Aorta (tissue), 5 donors: ENCODE measurements around the gene VTI1B. TPM values are rescaled to one million over a fixed set of nuclear protein-coding genes. Genes with fewer than 3 reads are reported as not detected.
A peak's percentile ranks its signal among the peaks of the same experiment; 100 is the strongest.
"Not testable (repeated sequence)": the region's sequence is repeated elsewhere in the genome, so short reads cannot be mapped to it uniquely, and the experiment has no call there.

ENCODE experiments used
- ATAC-seq: fragments of 200-7000 bp; cut with Tn5 transposase; one replicate; pipeline ENCODE4 v1.9.1; 2022; ENCODE audit warnings: moderate library complexity; ENCODE audit not compliant: low FRiP score
- DNase-seq, 2 donors: peaks; one replicate each; pipeline ENCODE4 v3.0.0-alpha.2; 2020
- H3K27ac ChIP-seq, 2 donors: one replicate each; pipeline ENCODE4 v1.5.1; 2013; ENCODE audit warnings: low read length in 2 of 2, mild to moderate bottlenecking in 2 of 2, moderate library complexity in 2 of 2, control low read depth in 1 of 2, inconsistent platforms in 1 of 2, low read depth in 1 of 2
- H3K27me3 ChIP-seq, 2 donors: one replicate each; pipeline ENCODE4 v1.6.1; 2013; ENCODE audit warnings: control low read depth in 1 of 2, low read length in 1 of 2, mild to moderate bottlenecking in 1 of 2, moderate library complexity in 1 of 2; ENCODE audit not compliant: insufficient read depth in 2 of 2, control insufficient read depth in 1 of 2
- H3K36me3 ChIP-seq, 2 donors: one replicate each; pipeline ENCODE4 v1.6.1; 2013; ENCODE audit warnings: control low read depth in 1 of 2, low read length in 1 of 2, mild to moderate bottlenecking in 1 of 2; ENCODE audit not compliant: insufficient read depth in 2 of 2, control insufficient read depth in 1 of 2
- H3K4me1 ChIP-seq, 2 donors: one replicate each; pipeline ENCODE4 v1.6.1; 2013; ENCODE audit warnings: low read length in 2 of 2, control low read depth in 1 of 2, mild to moderate bottlenecking in 1 of 2, moderate library complexity in 1 of 2; ENCODE audit not compliant: insufficient read depth in 2 of 2, control insufficient read depth in 1 of 2
- H3K4me3 ChIP-seq, 2 donors: one replicate each; pipeline ENCODE4 v1.5.1; 2013; ENCODE audit warnings: low read length in 2 of 2, control low read depth in 1 of 2, mild to moderate bottlenecking in 1 of 2
- H3K9me3 ChIP-seq: one replicate; pipeline ENCODE4 v1.6.1; 2013; ENCODE audit warnings: mild to moderate bottlenecking, low read length; ENCODE audit not compliant: control insufficient read depth
- WGBS, 2 donors: extraction: QIAGEN DNeasy Blood & Tissue Kit; methylation state at CpG; one replicate each; pipeline ENCODE4 v1.1.7; 2013; 5-methylcytosine and 5-hydroxymethylcytosine counted together
- intact Hi-C, 2 donors: fragments of 100-400 bp; cut with DNase I; formaldehyde crosslinking; loops; one replicate each; pipeline versions ENCODE4 v1.14.2 to v1.15.0; 2022
- polyA plus RNA-seq, 2 donors: library from polyadenylated mRNA; stranded (reverse); fragments of 200-250 nt; gene quantifications; one replicate each; pipeline ENCODE4 v1.2.3, GENCODE V29; 2013
- total RNA-seq, 2 donors: library from RNA; stranded (reverse); fragmentation: NEBNext Ultra II Directional; extraction: Animal tissue kit (Norgen Biotek cat#: 25700); gene quantifications; one replicate each; pipeline ENCODE4 v1.2.1, GENCODE V29; 2021
- donor health status: healthy with polysubstance abuse.
- donor health status: Bipolar disorder and iron deficiency.
- donor health status: DM: no; HTN: no; CAD: no.
- donor health status: DM: no; HTN: no; CAD: no.
- donor health status: DM: yes; HTN: yes; CAD: no.

Gene VTI1B
- total and polyA plus RNA-seq, 4 donors, result 88.9 to 140 (median 94.7) TPM

DNA sequence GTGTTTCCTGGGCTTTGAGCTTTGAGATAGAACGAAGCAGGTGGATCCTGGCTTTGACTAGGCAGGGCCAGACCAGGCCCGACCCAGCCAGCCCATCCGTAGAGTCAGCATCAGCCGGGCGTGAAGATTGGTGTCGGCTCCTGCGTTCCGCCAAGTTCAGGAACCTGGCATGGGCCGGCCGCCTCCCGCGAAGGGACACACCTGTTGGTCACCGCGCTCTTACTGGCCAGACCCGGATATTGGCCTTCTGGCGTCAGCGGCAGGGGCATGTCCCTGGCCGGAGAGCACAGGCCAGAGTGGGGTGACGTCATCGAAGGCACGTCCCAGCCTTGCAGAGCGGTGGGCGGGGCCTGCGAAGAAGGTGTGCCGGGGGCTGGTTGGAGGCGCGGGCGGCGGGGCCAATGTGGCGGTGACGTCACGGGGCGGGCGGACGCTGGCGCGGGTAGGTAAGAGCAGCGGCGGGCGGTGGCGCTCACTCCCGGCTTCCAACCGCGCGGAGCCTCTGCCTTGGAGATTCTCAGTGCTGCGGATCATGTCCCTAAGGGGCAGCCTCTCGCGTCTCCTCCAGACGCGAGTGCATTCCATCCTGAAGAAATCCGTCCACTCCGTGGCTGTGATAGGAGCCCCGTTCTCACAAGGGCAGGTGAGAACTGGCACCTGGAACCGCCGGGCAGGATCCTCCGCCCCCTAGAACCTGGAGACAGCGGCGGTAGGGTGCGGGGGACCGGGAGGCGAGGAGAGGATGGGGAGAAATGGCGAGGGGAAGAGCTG, 54.8 kb downstream of the VTI1B start, which contains the start of gene ARG2:
TSS of gene ARG2 (plus strand) at position 475 of the 771 bp plus-strand sequence. CDS start at position 533, 58 bp downstream.
- Histone ChIP-seq H3K27me3 (no peaks in the 10 kb centered on the region), H3K9me3 (no peaks in the 10 kb centered on the region), H3K27ac (peak within 1 kb of the TSS in 1 of 2 donors; percentile 66), H3K4me3 (peak within 1 kb of the TSS; percentile 29 to 42), H3K4me1 (peaks cover 0 to 2% of the 10 kb centered on the region in 2 donors), H3K36me3 (no peaks in the 10 kb centered on the region)
- ATAC-seq, result peak; percentile 99
- WGBS, 2 donors, result 0 to 1% methylated on average over 57 to 62 of the region's 62 CpGs
- DNase-seq, result peak; percentile 98 to 100
- intact Hi-C loops, result loop anchor here (2.0 kb wide), 3 partner anchors 47 to 85 kb away; partner anchors contain the start of gene VTI1B (in 1 of the 2)

DNA sequence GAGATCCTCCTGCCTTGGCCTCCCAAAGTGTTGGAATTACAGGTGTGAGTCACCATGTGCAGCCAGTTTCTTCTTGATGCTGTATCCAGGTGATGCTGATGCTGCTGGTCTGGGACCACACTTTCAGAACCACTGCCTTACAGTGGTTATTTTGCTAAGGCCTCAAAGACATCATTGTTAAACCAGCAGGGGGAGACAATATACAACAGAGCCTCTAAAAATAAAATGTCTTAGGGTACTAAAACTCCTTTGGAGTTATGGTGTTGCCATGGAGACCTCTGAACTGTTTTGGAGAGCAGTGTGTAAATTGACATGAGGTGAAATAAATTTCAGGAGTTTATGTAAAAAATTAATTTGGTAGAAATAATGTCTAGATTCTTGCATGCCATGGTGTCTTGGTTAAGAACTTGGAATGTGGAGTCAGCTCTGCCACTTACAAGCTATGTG, 55.8 kb downstream of the VTI1B start:
- H3K36me3 ChIP-seq, result no peaks in the 10 kb centered on the region
- peaks cover 0 to 2% of the 10 kb centered on the region in 2 donors for H3K4me1 ChIP-seq
- ATAC-seq (peak; percentile 81), DNase-seq (no peak)
- intact Hi-C loops, result loop anchor here (1.0 to 2.0 kb wide), 4 partner anchors 48 to 86 kb away; partner anchors contain the start of gene VTI1B (in 1 of the 2)
- no peaks in the 10 kb centered on the region for H3K27me3 ChIP-seq
- no peaks in the 10 kb centered on the region for H3K9me3 ChIP-seq
- H3K4me3 ChIP-seq, result no peak overlapping the region
- no peak overlapping the region for H3K27ac ChIP-seq

DNA sequence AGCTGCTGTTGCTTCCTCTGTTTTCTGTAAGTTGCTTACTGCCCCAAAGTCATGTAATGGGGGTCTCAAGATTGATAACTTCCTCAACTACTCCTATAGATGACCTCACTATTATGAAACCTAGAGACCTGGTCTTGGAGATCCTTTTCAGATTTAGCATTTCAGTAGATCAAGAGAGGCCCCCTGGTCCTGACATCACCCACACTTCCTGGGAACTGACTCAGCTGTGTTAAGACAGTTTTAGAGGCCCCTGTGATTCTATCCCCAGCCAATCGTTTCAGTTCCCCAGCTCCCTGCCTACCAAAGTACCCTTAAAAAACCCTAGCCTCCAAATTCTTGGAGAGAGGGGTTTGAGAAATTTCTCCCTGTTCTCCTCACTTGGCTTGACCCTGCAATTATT, 63.9 kb downstream of the VTI1B start:
- Histone ChIP-seq H3K36me3 (no peaks in the 10 kb centered on the region), H3K27me3 (no peaks in the 10 kb centered on the region), H3K4me1 (no peaks in the 10 kb centered on the region), H3K9me3 (no peaks in the 10 kb centered on the region), H3K27ac (no peak overlapping the region), H3K4me3 (no peak overlapping the region)
- intact Hi-C loops, result no loop called here
- WGBS, 2 donors, result 69 to 70% methylated on average over 1 of the region's 1 CpG
- no peak for DNase-seq
- ATAC-seq, result no peak

DNA sequence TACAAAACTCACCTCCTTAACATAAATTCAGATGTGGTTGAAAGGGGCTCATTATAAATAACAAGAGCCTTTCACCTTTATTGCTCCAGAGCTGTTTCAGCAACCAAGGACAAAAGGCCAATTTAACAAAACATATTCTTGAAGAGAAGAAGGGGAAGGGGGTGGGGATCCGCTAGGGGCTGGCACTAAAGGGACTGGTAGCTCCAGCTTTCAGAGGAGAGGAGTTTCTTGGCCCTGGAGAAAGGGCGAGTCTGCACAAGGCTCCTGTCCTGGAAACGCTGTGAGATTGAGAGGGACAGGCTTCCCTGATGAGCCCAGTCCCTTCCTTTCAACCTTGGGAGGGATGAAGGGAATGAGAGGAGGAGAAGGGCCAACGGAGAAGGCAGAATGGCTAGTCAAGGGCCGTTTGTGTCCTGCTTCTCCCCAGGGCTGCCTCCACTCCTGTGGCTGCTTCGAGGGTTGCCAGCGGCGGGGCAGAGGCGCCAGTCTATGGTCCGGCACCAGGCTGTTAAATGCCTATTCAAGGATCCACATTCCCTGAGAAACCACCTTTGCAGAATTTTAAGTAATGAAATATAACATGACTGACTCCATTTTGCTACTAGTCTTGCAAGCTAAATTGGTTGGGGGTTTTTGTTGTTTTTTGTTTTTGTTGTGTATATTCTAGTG, 64.7 kb downstream of the VTI1B start:
- H3K9me3 ChIP-seq, result no peaks in the 10 kb centered on the region
- no peaks in the 10 kb centered on the region for H3K36me3 ChIP-seq
- ATAC-seq (no peak), DNase-seq (no peak)
- H3K4me1 ChIP-seq, result no peaks in the 10 kb centered on the region
- intact Hi-C loops, result no loop called here
- no peak overlapping the region for H3K4me3 ChIP-seq
- 56 to 74% methylated on average over 10 of the region's 10 CpGs for WGBS, 2 donors
- no peak overlapping the region for H3K27ac ChIP-seq
- H3K27me3 ChIP-seq, result no peaks in the 10 kb centered on the region

DNA sequence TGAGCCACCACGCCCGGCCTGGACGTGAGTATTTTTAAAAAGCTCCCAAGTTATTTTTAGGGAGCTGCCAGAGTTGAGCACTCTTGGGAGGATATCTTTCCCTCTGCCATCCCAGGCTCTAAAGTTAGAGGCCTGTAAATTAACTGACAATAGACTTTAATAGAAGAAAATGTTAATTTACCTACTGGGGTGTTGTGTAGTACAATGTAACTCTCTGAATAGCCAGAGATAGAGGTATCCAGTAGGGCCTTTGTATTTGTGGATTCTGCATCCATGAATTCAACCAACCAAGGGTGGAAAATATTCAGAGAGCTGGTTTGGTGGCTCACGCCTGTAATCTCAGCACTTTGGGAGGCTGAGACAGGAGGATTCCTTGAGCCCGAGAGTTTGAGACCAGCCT, 66.8 kb downstream of the VTI1B start:
- ATAC-seq, result no peak

DNA sequence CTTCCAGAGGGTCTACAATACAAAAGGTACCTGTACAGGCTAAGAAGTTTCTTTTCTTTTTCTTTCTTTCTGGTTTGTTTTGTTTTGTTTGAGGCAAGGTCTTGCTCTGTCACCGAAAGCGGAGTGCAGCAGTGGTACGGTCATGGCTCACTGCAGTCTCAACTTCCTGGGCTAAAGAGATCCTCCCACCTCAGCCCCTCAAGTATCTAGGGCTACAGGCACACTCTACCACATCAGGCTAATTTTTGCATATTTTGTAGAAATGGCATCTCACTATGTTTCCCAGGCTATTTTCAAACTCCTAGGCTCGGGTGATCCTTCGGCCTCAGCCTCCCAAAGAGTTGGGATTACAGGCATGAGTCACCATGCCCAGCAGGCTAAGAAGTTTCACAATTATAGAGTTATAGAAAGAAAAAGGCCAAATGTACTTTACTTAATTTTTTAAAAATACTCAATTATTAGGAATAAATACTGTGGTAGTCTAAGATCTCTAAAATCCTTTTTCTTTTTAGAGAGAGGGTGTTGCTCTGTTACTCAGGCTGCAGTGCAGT, 71.4 kb downstream of the VTI1B start:
- intact Hi-C loops, result loop anchor here in 1 of 2 donors (5.0 kb wide), 1 partner anchor 94 kb away; the partner anchor contains the start of gene RDH11

More for the DNA sequence above, 66.8 kb downstream of the VTI1B start:
- Histone ChIP-seq H3K4me1 (no peaks in the 10 kb centered on the region), H3K36me3 (no peaks in the 10 kb centered on the region), H3K27me3 (no peaks in the 10 kb centered on the region), H3K9me3 (no peaks in the 10 kb centered on the region), H3K4me3 (no peak overlapping the region), H3K27ac (no peak overlapping the region)
- no peak for DNase-seq
- WGBS, 2 donors, result 84 to 89% methylated on average over 5 of the region's 5 CpGs
- intact Hi-C loops, result no loop called here

DNA sequence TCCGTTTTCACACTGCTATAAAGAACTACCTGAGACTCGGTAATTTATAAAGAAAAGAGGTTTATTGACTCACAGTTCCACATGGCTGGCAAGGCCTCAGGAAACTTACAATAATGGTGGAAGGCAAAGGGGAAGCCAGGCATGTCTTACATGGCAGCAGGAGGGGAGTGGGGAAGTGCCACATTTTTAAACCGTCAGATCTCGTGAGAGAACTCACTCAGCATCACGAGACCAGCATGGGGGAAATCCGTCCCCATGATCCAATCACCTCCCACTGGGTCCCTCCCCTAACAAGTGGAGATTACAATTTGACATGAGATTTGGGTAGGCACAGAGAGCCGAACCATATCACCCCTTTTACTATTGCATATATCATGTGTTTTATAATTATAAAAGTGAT, 72.4 kb downstream of the VTI1B start:
- no peaks in the 10 kb centered on the region for H3K4me1 ChIP-seq
- no peaks in the 10 kb centered on the region for H3K36me3 ChIP-seq
- H3K4me3 ChIP-seq, result no peak overlapping the region
- H3K27me3 ChIP-seq, result peaks cover 0 to 1% of the 10 kb centered on the region in 2 donors
- DNase-seq (no peak), ATAC-seq (no peak)
- intact Hi-C loops, result loop anchor here in 1 of 2 donors (5.0 kb wide), 1 partner anchor 95 kb away; the partner anchor contains the start of gene RDH11
- 56 to 64% methylated on average over 7 of the region's 7 CpGs for WGBS, 2 donors
- H3K27ac ChIP-seq, result no peak overlapping the region
- no peaks in the 10 kb centered on the region for H3K9me3 ChIP-seq

More for the DNA sequence above, 71.4 kb downstream of the VTI1B start:
- ATAC-seq (no peak), DNase-seq (no peak)
- peaks cover 0 to 1% of the 10 kb centered on the region in 2 donors for H3K27me3 ChIP-seq
- no peak overlapping the region for H3K4me3 ChIP-seq
- H3K36me3 ChIP-seq, result no peaks in the 10 kb centered on the region
- H3K9me3 ChIP-seq, result no peaks in the 10 kb centered on the region
- H3K4me1 ChIP-seq, result no peaks in the 10 kb centered on the region
- no peak overlapping the region for H3K27ac ChIP-seq
- 41 to 60% methylated on average over 5 of the region's 5 CpGs for WGBS, 2 donors

DNA sequence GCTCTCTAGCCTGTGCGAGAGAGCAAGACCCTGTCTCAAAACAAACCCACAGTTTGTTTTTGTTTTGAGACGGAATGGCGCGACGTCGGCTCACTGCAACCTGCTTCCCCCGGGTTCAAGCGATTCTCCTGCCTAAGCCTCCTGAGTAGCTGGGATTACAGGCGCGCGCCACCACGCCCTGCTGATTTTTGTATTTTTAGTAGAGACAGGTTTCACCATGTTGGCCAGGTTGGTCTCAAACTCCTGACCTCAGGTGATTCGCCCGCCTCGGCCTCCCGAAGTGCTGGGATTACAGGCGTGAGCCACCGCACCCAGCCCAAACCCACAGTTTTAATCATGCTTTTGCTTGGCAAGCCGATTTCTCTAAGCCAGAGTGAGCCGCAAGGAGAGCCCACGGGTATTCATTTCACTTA, 73.9 kb downstream of the VTI1B start:
- Histone ChIP-seq H3K27ac (peak overlapping the region in 1 of 2 donors; percentile 78), H3K4me3 (peak overlapping the region; percentile 77)
- 81 to 85% methylated on average over 21 of the region's 21 CpGs for WGBS, 2 donors
- H3K36me3 ChIP-seq, H3K4me1 ChIP-seq, ATAC-seq, H3K27me3 ChIP-seq, H3K9me3 ChIP-seq, DNase-seq: not testable (repeated sequence)
- intact Hi-C loops, result loop anchor here in 1 of 2 donors (5.0 kb wide), 1 partner anchor 97 kb away; the partner anchor contains the start of gene RDH11
